ENCODE data around the gene RFX5. TPM values are rescaled to one million over a fixed set of nuclear protein-coding genes. Genes with fewer than 3 reads are reported as not detected.

Gene RFX5
- total and polyA plus RNA-seq, 8 donors: 5.6 to 34.2 (median 9.0) TPM

- peak; percentile 84 to 94 (median 92) for DNase-seq
- TF ChIP-seq, protein P1, sequence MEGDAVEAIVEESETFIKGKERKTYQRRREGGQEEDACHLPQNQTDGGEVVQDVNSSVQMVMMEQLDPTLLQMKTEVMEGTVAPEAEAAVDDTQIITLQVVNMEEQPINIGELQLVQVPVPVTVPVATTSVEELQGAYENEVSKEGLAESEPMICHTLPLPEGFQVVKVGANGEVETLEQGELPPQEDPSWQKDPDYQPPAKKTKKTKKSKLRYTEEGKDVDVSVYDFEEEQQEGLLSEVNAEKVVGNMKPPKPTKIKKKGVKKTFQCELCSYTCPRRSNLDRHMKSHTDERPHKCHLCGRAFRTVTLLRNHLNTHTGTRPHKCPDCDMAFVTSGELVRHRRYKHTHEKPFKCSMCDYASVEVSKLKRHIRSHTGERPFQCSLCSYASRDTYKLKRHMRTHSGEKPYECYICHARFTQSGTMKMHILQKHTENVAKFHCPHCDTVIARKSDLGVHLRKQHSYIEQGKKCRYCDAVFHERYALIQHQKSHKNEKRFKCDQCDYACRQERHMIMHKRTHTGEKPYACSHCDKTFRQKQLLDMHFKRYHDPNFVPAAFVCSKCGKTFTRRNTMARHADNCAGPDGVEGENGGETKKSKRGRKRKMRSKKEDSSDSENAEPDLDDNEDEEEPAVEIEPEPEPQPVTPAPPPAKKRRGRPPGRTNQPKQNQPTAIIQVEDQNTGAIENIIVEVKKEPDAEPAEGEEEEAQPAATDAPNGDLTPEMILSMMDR (IDR thresholded peaks at IDR 0.05): no peak
- 8 to 9% methylated on average over 11 of the region's 11 CpGs for WGBS, 2 donors
- ATAC-seq: peak; percentile 89 to 95 (median 94)
- peak; percentile 17 for FAIRE-seq
- H3K27me3 ChIP-seq: no peaks in the 10 kb centered on the region
- H3K27ac ChIP-seq: peak within 1 kb of the TSS; percentile 27 to 74 (median 54)
- no peaks in the 10 kb centered on the region for H3K36me3 ChIP-seq
- H3K4me1 ChIP-seq: peaks cover 13 to 21% (median 15%) of the 10 kb centered on the region in 3 donors
- intact Hi-C loops (cut with DNase I): no loop called here
- H3K9me3 ChIP-seq: no peaks in the 10 kb centered on the region
- peak within 1 kb of the TSS; percentile 15 to 52 (median 26) for H3K4me3 ChIP-seq
Observed at GRCh38 chr1:151372058-151372934, 25.2 kb upstream of the RFX5 start, which contains the start of gene SELENBP1. Gene SELENBP1 (minus strand): TSS chr1:151372705. CDS start chr1:151372641, 64 bp downstream.

GRCh38 chr1:151371370-151372057 lies 24.5 kb upstream of the RFX5 start:
- intact Hi-C loops (cut with DNase I): no loop called here
- peaks cover 13 to 21% (median 15%) of the 10 kb centered on the region in 3 donors for H3K4me1 ChIP-seq
- H3K36me3 ChIP-seq: no peaks in the 10 kb centered on the region
- no peaks in the 10 kb centered on the region for H3K9me3 ChIP-seq
- DNase-seq: peak; percentile 71 to 85 (median 77)
- peak overlapping the region in 3 of 4 donors; percentile 22 to 52 (median 30) for H3K4me3 ChIP-seq
- TF ChIP-seq, protein P1 (IDR thresholded peaks at IDR 0.05): no peak
- H3K27me3 ChIP-seq: no peaks in the 10 kb centered on the region
- peak overlapping the region; percentile 27 to 74 (median 54) for H3K27ac ChIP-seq
- no peak for FAIRE-seq
- ATAC-seq: peak; percentile 68 to 78 (median 75)
- 9 to 14% methylated on average over 9 of the region's 9 CpGs for WGBS, 2 donors

DNA sequence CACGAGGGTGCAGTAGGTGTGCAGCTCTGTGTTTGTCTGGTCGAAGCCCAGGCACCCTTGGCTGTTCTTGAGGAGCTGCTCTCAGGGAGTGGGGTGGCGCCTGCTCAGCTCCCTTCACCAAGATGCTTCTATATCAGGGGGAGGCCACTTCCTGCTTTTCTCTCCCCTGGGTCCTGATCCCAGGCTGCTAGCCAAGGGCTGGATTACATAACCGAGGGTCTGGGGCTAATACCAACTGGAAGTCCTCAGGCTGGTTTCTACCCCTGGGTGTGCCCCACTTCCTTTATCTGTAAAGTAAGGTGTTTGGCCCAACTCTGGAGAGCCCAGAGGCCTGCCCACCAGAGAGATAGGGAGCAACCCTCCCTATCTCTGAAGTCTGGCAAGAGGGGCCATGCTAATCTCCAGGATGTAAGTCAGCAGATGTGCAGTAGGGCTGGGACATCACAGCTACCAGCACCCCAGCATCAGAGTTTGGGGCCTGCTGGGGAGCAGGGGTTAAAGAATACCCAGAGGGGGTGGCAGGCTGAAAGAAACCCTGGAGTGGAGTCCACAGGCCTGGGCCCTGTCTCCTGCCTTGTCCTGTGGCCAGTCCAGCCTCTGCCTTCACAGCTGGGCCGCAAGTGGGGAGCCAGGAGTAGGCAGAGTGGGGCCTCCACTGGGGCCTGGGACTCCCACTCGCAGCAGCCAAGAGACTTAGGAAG lies 23.3 kb upstream of the RFX5 start:
- ATAC-seq (no peak), FAIRE-seq (no peak), DNase-seq (no peak)
- intact Hi-C loops (cut with DNase I): no loop called here
- no peak overlapping the region for H3K4me3 ChIP-seq
- H3K27ac ChIP-seq: no peak overlapping the region
- 75 to 76% methylated on average over 6 of the region's 6 CpGs for WGBS, 2 donors
- TF ChIP-seq, protein P1 (IDR thresholded peaks at IDR 0.05): no peak
- H3K9me3 ChIP-seq: no peaks in the 10 kb centered on the region
- H3K36me3 ChIP-seq: no peaks in the 10 kb centered on the region
- H3K27me3 ChIP-seq: no peaks in the 10 kb centered on the region
- H3K4me1 ChIP-seq: peaks cover 13 to 21% (median 15%) of the 10 kb centered on the region in 3 donors

DNA sequence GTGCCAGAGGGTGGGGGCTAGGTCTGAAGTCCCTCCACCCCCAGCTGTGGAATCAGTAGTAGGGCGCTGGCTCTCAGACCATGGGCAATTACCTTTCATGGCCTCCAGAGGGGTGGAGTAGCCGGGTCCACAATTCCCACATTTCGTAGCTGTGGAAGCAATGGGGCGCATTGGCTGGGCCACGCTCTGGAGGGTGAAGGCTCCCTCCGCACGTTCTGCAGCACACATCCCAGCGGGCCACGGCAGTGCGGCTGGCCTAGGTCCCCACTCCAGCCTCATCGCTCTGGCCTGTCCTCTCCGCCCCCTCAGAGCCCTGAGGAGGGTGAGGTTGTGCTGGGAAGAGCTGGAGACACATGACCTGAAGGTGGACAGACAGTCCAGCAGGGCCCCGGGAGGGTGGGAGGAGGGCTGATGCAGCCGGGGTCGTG lies 22.6 kb upstream of the RFX5 start:
- intact Hi-C loops (cut with DNase I): no loop called here
- no peak overlapping the region for H3K27ac ChIP-seq
- no peak overlapping the region for H3K4me3 ChIP-seq
- ATAC-seq: no peak
- H3K9me3 ChIP-seq: no peaks in the 10 kb centered on the region
- DNase-seq: peak in 1 of 6 donors; percentile 60
- peaks cover 13 to 21% (median 15%) of the 10 kb centered on the region in 3 donors for H3K4me1 ChIP-seq
- FAIRE-seq: no peak
- 89% methylated on average over 15 of the region's 15 CpGs for WGBS, 2 donors
- TF ChIP-seq, protein P1 (IDR thresholded peaks at IDR 0.05): no peak
- H3K36me3 ChIP-seq: peaks cover 0 to 4% (median 0%) of the 10 kb centered on the region in 3 donors
- H3K27me3 ChIP-seq: no peaks in the 10 kb centered on the region

Measured in pancreas (tissue), 10 donors.